Endothelial cell of umbilical vein (primary cell): ENCODE results near the gene CDC16. TPM values are rescaled to one million over a fixed set of nuclear protein-coding genes. Genes with fewer than 3 reads are reported as not detected.
"Not testable (repeated sequence)": the region's sequence is repeated elsewhere in the genome, so short reads cannot be mapped to it uniquely, and the experiment has no call there.

ENCODE experiments used
- BruUV-seq: library from RNA; stranded (reverse); fragments of 400-500 nt; replicated peaks from 2 replicates; lab custom pipeline; 2021; lab: Mats Ljungman, UMichigan
- CTCF ChIA-PET: fragments of 300-600, 350-600 bp; sonication (Branson Sonifier 250); formaldehyde crosslinking; loops from one replicate; lab custom pipeline; 2021; ENCODE audit warnings: antibody characterized with exemption, inconsistent platforms; lab: Charles Lee
- POLR2A ChIA-PET: fragments of 300-600, 350-600 bp; sonication (Branson Sonifier 250); formaldehyde crosslinking; loops from one replicate; lab custom pipeline; 2021; ENCODE audit warnings: antibody characterized with exemption, inconsistent platforms; lab: Charles Lee
- DNase-seq: peaks from one replicate; pipeline ENCODE4 v3.0.0-alpha.2; 2011; ENCODE audit warnings: low read depth, low spot score
- FAIRE-seq: peaks from 2 replicates; lab custom pipeline; 2011; peaks lifted over from hg19 to GRCh38; lab: Jason Lieb, UNC
- H2AFZ ChIP-seq: 2 replicates; pipeline ENCODE4 v1.6.0; 2012; ENCODE audit warnings: low read depth, low read length, control low read depth, inconsistent platforms
- H3K27ac ChIP-seq: 2 replicates; pipeline ENCODE4 v1.5.1; 2011; ENCODE audit warnings: low read depth, mild to moderate bottlenecking, control low read depth, low read length, moderate library complexity; ENCODE audit not compliant: insufficient read depth
- H3K27me3 ChIP-seq, 2 experiments: 2 replicates each; pipeline versions ENCODE4 v1.6.0 to v1.6.1; 2011; ENCODE audit warnings: low read length in 2 of 2, mixed read lengths in 1 of 2; ENCODE audit not compliant: control insufficient read depth in 2 of 2, insufficient read depth in 2 of 2
- H3K36me3 ChIP-seq, 2 experiments: 2 replicates in 1 of 2; 3 replicates in 1 of 2; pipeline ENCODE4 v1.5.1; 2011; ENCODE audit warnings: low read length in 2 of 2, mild to moderate bottlenecking in 1 of 2, moderate library complexity in 1 of 2; ENCODE audit not compliant: control insufficient read depth in 2 of 2, insufficient read depth in 2 of 2; ENCODE audit errors: extremely low read depth in 1 of 2
- H3K4me1 ChIP-seq: 3 replicates; pipeline ENCODE4 v1.5.1; 2011; ENCODE audit warnings: mild to moderate bottlenecking, low read length; ENCODE audit not compliant: control insufficient read depth, insufficient read depth; ENCODE audit errors: extremely low read depth
- H3K4me2 ChIP-seq: 2 replicates; pipeline ENCODE4 v1.6.1; 2011; ENCODE audit warnings: low read length, control low read depth, mixed read lengths; ENCODE audit not compliant: insufficient read depth
- H3K4me3 ChIP-seq, 3 experiments: fragments of 200-600 bp in 1 of 3; sonication (generic), shearing (Covaris generic) in 1 of 3; replicated peaks in 1 of 3; 2 replicates each; pipeline ENCODE4 v1.5.1; 2011 to 2016; ENCODE audit warnings: control low read depth in 3 of 3, low read length in 3 of 3, mild to moderate bottlenecking in 2 of 3, inconsistent platforms in 1 of 3, low read depth in 1 of 3, moderate library complexity in 1 of 3; ENCODE audit not compliant: insufficient read depth in 1 of 3
- H3K79me2 ChIP-seq: 2 replicates; pipeline ENCODE4 v1.6.0; 2012; ENCODE audit warnings: low read length, inconsistent platforms; ENCODE audit not compliant: control insufficient read depth, insufficient read depth
- H3K9ac ChIP-seq: replicated peaks from 2 replicates; pipeline ENCODE3; 2011; ENCODE audit warnings: low read length, control low read depth; ENCODE audit not compliant: insufficient read depth; ENCODE audit errors: extremely low read depth
- H3K9me1 ChIP-seq: replicated peaks from 3 replicates; pipeline ENCODE4 v1.6.0; 2011; ENCODE audit warnings: mild to moderate bottlenecking, low read length; ENCODE audit not compliant: control insufficient read depth, insufficient read depth; ENCODE audit errors: extremely low read depth
- H3K9me3 ChIP-seq: replicated peaks from 2 replicates; pipeline ENCODE4 v1.5.1; 2012; ENCODE audit warnings: low read length, inconsistent platforms; ENCODE audit not compliant: control insufficient read depth, insufficient read depth
- H4K20me1 ChIP-seq: replicated peaks from 2 replicates; pipeline ENCODE3; 2011; ENCODE audit warnings: mild to moderate bottlenecking, low read length; ENCODE audit not compliant: control insufficient read depth, insufficient read depth; ENCODE audit errors: extremely low read depth
- EZH2 ChIP-seq: IDR thresholded peaks from 2 replicates; pipeline ENCODE4 v1.6.1; 2012; ENCODE audit warnings: borderline replicate concordance, low read depth, mild to moderate bottlenecking, moderate library complexity, low read length, inconsistent platforms; ENCODE audit not compliant: severe bottlenecking
- GATA2 ChIP-seq: IDR thresholded peaks from 2 replicates; pipeline ENCODE4 v1.7.0; 2011; ENCODE audit warnings: low read depth, mild to moderate bottlenecking, moderate library complexity, mixed read lengths, low read length; ENCODE audit not compliant: insufficient read length, insufficient read depth
- JUN ChIP-seq: IDR thresholded peaks from 2 replicates; pipeline ENCODE4 v1.6.1; 2011; ENCODE audit warnings: borderline replicate concordance, low read depth; ENCODE audit not compliant: insufficient read length, insufficient read depth
- MAX ChIP-seq: IDR thresholded peaks from 2 replicates; pipeline ENCODE4 v1.6.1; 2011; ENCODE audit not compliant: insufficient read depth, insufficient read length
- dilution Hi-C: fragments of 300-500 bp; cut with MboI; formaldehyde crosslinking; loops from one replicate; pipeline ENCODE4 v1.15.0; 2019; ENCODE audit warnings: low sequenced_read_pairs; ENCODE audit not compliant: extremely low pct_ligation_motif_present
- intact Hi-C: fragments of 100-400 bp; cut with micrococcal nuclease; formaldehyde crosslinking; loops from one replicate; pipeline ENCODE4 v1.10.0; 2022
- polyA plus RNA-seq, 4 experiments: library from polyadenylated mRNA; depleted of rRNA in 3 of 4; stranded (reverse) in 3 of 4; unstranded in 1 of 4; fragments of >200 nt; gene quantifications; 2 replicates each; pipeline versions ENCODE4 v1.2.1 to v1.2.3, GENCODE V29; 2011 to 2012; ENCODE audit warnings: missing spikeins in 1 of 4
- total RNA-seq: library from RNA; stranded (reverse); gene quantifications from 2 replicates; pipeline ENCODE4 v1.2.3, GENCODE V29; 2021

CDC16 gene
- total and polyA plus RNA-seq, 2 donors (not counting 3 experiments of a cell fraction or from before 2014, with no cell fraction given), result 41.6 to 83.3 TPM

GRCh38 chr13:114249077-114249476 lies 14.4 kb downstream of the CDC16 start:
- H3K4me3 ChIP-seq, result no peak overlapping the region
- no peaks in the 10 kb centered on the region for H3K9me1 ChIP-seq
- H3K79me2 ChIP-seq, result no peaks in the 10 kb centered on the region
- H3K27me3 ChIP-seq, result no peaks in the 10 kb centered on the region
- TF ChIP-seq JUN (no peak), MAX (no peak), EZH2 (no peak), GATA2 (no peak)
- intact Hi-C loops, result no loop called here
- H3K36me3 ChIP-seq, result peaks cover 26 to 37% of the 10 kb centered on the region in 2 experiments
- no peaks in the 10 kb centered on the region for H3K4me1 ChIP-seq
- H3K27ac ChIP-seq, result no peak overlapping the region
- H4K20me1 ChIP-seq, result peaks cover 2% of the 10 kb centered on the region
- H3K9ac ChIP-seq, result no peak overlapping the region
- H3K4me2 ChIP-seq, result no peak overlapping the region
- ChIA-PET POLR2A (no interaction called here), CTCF (no interaction called here)
- no peak overlapping the region for H2AFZ ChIP-seq
- no TSS peak for BruUV-seq
- dilution Hi-C loops, result no loop called here
- H3K9me3 ChIP-seq, result no peaks in the 10 kb centered on the region
- FAIRE-seq (no peak), DNase-seq (no peak)

GRCh38 chr13:114251639-114252440 lies 17.1 kb downstream of the CDC16 start:
- POLR2A ChIA-PET, intact Hi-C loops, CTCF ChIA-PET, H3K4me3 ChIP-seq, H3K9me1 ChIP-seq, H3K27ac ChIP-seq, H3K4me2 ChIP-seq, H3K27me3 ChIP-seq, H3K9ac ChIP-seq, H2AFZ ChIP-seq, H3K4me1 ChIP-seq, dilution Hi-C loops, DNase-seq, BruUV-seq, H3K79me2 ChIP-seq, FAIRE-seq, H3K9me3 ChIP-seq, H4K20me1 ChIP-seq: not testable (repeated sequence)
- H3K36me3 ChIP-seq, result peaks cover 18 to 36% of the 10 kb centered on the region in 2 experiments
